ENCODE measurements around the gene PFN4.

The PFN4 gene

GRCh38 chr2:24107336-24107735 lies 15.8 kb downstream of the PFN4 start:
- H3K4me1 ChIP-seq (ENCODE audit: control insufficient read depth, low read length): peaks cover 22% of the 10 kb centered on the region
- TF ChIP-seq EZH2phosphoT487 (IDR thresholded peaks at IDR 0.05; ENCODE audit: borderline replicate concordance, low read length): no peak
- TF ChIP-seq CTCF (IDR thresholded peaks at IDR 0.05; ENCODE audit: low read depth, low read length, poor library complexity, severe bottlenecking): no peak
- H3K36me3 ChIP-seq (ENCODE audit: control insufficient read depth, low read length): no peaks in the 10 kb centered on the region
- H3K9me3 ChIP-seq (ENCODE audit: control insufficient read depth, insufficient read depth, low read length): 0 out of 2 replicates have a peak, but pooled peaks cover 4% of the 10 kb centered on the region
- H3K79me2 ChIP-seq (ENCODE audit: control insufficient read depth, low read length): no peaks in the 10 kb centered on the region
- no peaks in the 10 kb centered on the region for H3K9me2 ChIP-seq (replicated peaks; ENCODE audit: control insufficient read depth, low read length)
- no peaks in the 10 kb centered on the region for H3F3A ChIP-seq (ENCODE audit: control insufficient read depth, insufficient read depth)
- no peak overlapping the region for H3K4me2 ChIP-seq (ENCODE audit: low read length)
- H3K27me3 ChIP-seq (ENCODE audit: control insufficient read depth, low read length): no peaks in the 10 kb centered on the region
- H3K27ac ChIP-seq (ENCODE audit: low read depth, low read length): no peak overlapping the region
- no peaks in the 10 kb centered on the region for H4K20me1 ChIP-seq (ENCODE audit: control insufficient read depth, insufficient read depth, low read depth, low read length)
- H3K4me3 ChIP-seq (ENCODE audit: low read length): no peak overlapping the region

GRCh38 chr2:24106786-24107185 lies 16.3 kb downstream of the PFN4 start:
- no peaks in the 10 kb centered on the region for H3K27me3 ChIP-seq (ENCODE audit: control insufficient read depth, low read length)
- H4K20me1 ChIP-seq (ENCODE audit: control insufficient read depth, insufficient read depth, low read depth, low read length): no peaks in the 10 kb centered on the region
- H3K27ac ChIP-seq (ENCODE audit: low read depth, low read length): no peak overlapping the region
- no peaks in the 10 kb centered on the region for H3F3A ChIP-seq (ENCODE audit: control insufficient read depth, insufficient read depth)
- H3K4me1 ChIP-seq (ENCODE audit: control insufficient read depth, low read length): peaks cover 22% of the 10 kb centered on the region
- H3K4me3 ChIP-seq (ENCODE audit: low read length): no peak overlapping the region
- no peaks in the 10 kb centered on the region for H3K36me3 ChIP-seq (ENCODE audit: control insufficient read depth, low read length)
- H3K4me2 ChIP-seq (ENCODE audit: low read length): no peak overlapping the region
- TF ChIP-seq EZH2phosphoT487 (IDR thresholded peaks at IDR 0.05; ENCODE audit: borderline replicate concordance, low read length) (no peak), CTCF (IDR thresholded peaks at IDR 0.05; ENCODE audit: low read depth, low read length, poor library complexity, severe bottlenecking) (no peak)
- 0 out of 2 replicates have a peak, but pooled peaks cover 4% of the 10 kb centered on the region for H3K9me3 ChIP-seq (ENCODE audit: control insufficient read depth, insufficient read depth, low read length)
- H3K9me2 ChIP-seq (replicated peaks; ENCODE audit: control insufficient read depth, low read length): no peaks in the 10 kb centered on the region
- no peaks in the 10 kb centered on the region for H3K79me2 ChIP-seq (ENCODE audit: control insufficient read depth, low read length)

- Histone ChIP-seq H3F3A (ENCODE audit: control insufficient read depth, insufficient read depth) (no peaks in the 10 kb centered on the region), H3K4me2 (ENCODE audit: low read length) (no peak overlapping the region), H4K20me1 (ENCODE audit: control insufficient read depth, insufficient read depth, low read depth, low read length) (no peaks in the 10 kb centered on the region), H3K36me3 (ENCODE audit: control insufficient read depth, low read length) (no peaks in the 10 kb centered on the region), H3K79me2 (ENCODE audit: control insufficient read depth, low read length) (no peaks in the 10 kb centered on the region), H3K4me1 (ENCODE audit: control insufficient read depth, low read length) (peaks cover 22% of the 10 kb centered on the region), H3K27me3 (ENCODE audit: control insufficient read depth, low read length) (no peaks in the 10 kb centered on the region), H3K4me3 (ENCODE audit: low read length) (no peak overlapping the region), H3K9me2 (replicated peaks; ENCODE audit: control insufficient read depth, low read length) (no peaks in the 10 kb centered on the region), H3K9me3 (ENCODE audit: control insufficient read depth, insufficient read depth, low read length) (0 out of 2 replicates have a peak, but pooled peaks cover 4% of the 10 kb centered on the region), H3K27ac (ENCODE audit: low read depth, low read length) (no peak overlapping the region)
- TF ChIP-seq CTCF (IDR thresholded peaks at IDR 0.05; ENCODE audit: low read depth, low read length, poor library complexity, severe bottlenecking) (no peak), EZH2phosphoT487 (IDR thresholded peaks at IDR 0.05; ENCODE audit: borderline replicate concordance, low read length) (no peak)
Observed at GRCh38 chr2:24105816-24106215, 17.3 kb downstream of the PFN4 start.
